ENCODE data around the gene UBA1.

The UBA1 gene

GRCh38 chrX:47218280-47218919 is 24.8 kb downstream of the UBA1 start, which contains the start of gene CDK16:
Gene CDK16, plus strand, starts transcription at chrX:47218681. Its CDS starts 4,877 bp downstream, at chrX:47223558.
- in situ Hi-C loops (cut with HindIII; ENCODE audit: low pct_ligation_motif_present, low sequenced_read_pairs), result no loop called here

GRCh38 chrX:47218920-47219815 is 25.5 kb downstream of the UBA1 start:
- Histone ChIP-seq H3K36me3 (replicated peaks) (peaks cover 38% of the 10 kb centered on the region), H3K27ac (peak overlapping the region; percentile 98), H3K4me3 (ENCODE audit: low read depth, low read length) (peak overlapping the region; percentile 74), H3K27me3 (replicated peaks) (no peaks in the 10 kb centered on the region)
- no peak for DNase-seq
- no peak for TF ChIP-seq CTCF (IDR thresholded peaks at IDR 0.05; ENCODE audit: low read depth, low read length, missing control alignments)
- in situ Hi-C loops (cut with HindIII; ENCODE audit: low pct_ligation_motif_present, low sequenced_read_pairs), result no loop called here

More at GRCh38 chrX:47218280-47218919, 24.8 kb downstream of the UBA1 start, which contains the start of gene CDK16:
- peaks cover 37% of the 10 kb centered on the region for H3K36me3 ChIP-seq (replicated peaks)
- peak within 1 kb of the TSS; percentile 98 for H3K27ac ChIP-seq
- no peak for TF ChIP-seq CTCF (IDR thresholded peaks at IDR 0.05; ENCODE audit: low read depth, low read length, missing control alignments)
- peak within 1 kb of the TSS; percentile 74 for H3K4me3 ChIP-seq (ENCODE audit: low read depth, low read length)
- no peaks in the 10 kb centered on the region for H3K27me3 ChIP-seq (replicated peaks)
- peak; percentile 70 for DNase-seq

GRCh38 chrX:47221756-47222155 is 28.1 kb downstream of the UBA1 start:
- no peak for DNase-seq
- no peaks in the 10 kb centered on the region for H3K27me3 ChIP-seq (replicated peaks)
- in situ Hi-C loops (cut with HindIII; ENCODE audit: low pct_ligation_motif_present, low sequenced_read_pairs), result no loop called here
- no peak overlapping the region for H3K4me3 ChIP-seq (ENCODE audit: low read depth, low read length)
- no peak for TF ChIP-seq CTCF (IDR thresholded peaks at IDR 0.05; ENCODE audit: low read depth, low read length, missing control alignments)
- H3K36me3 ChIP-seq (replicated peaks), result peaks cover 37% of the 10 kb centered on the region
- no peak overlapping the region for H3K27ac ChIP-seq

GRCh38 chrX:47222751-47223350 is 29.2 kb downstream of the UBA1 start:
- Histone ChIP-seq H3K27ac (no peak overlapping the region), H3K4me3 (ENCODE audit: low read depth, low read length) (no peak overlapping the region), H3K36me3 (replicated peaks) (peaks cover 46% of the 10 kb centered on the region), H3K27me3 (replicated peaks) (no peaks in the 10 kb centered on the region)
- in situ Hi-C loops (cut with HindIII; ENCODE audit: low pct_ligation_motif_present, low sequenced_read_pairs), result no loop called here
- TF ChIP-seq CTCF (IDR thresholded peaks at IDR 0.05; ENCODE audit: low read depth, low read length, missing control alignments), result no peak
- DNase-seq, result no peak

- H3K36me3 ChIP-seq (replicated peaks), result peaks cover 53% of the 10 kb centered on the region
- no peak for DNase-seq
Measured at GRCh38 chrX:47223476-47224250, 30.0 kb downstream of the UBA1 start.

More at GRCh38 chrX:47223476-47224250, 30.0 kb downstream of the UBA1 start:
- Histone ChIP-seq H3K4me3 (ENCODE audit: low read depth, low read length) (no peak overlapping the region), H3K27me3 (replicated peaks) (no peaks in the 10 kb centered on the region), H3K27ac (no peak overlapping the region)
- in situ Hi-C loops (cut with HindIII; ENCODE audit: low pct_ligation_motif_present, low sequenced_read_pairs), result no loop called here
- TF ChIP-seq CTCF (IDR thresholded peaks at IDR 0.05; ENCODE audit: low read depth, low read length, missing control alignments), result no peak
